Activated naive CD4-positive, alpha-beta T cell treated with anti-CD3 and anti-CD28 coated beads, Interleukin-2, amount 50 U/mL, for 16 hours (primary cell): ENCODE measurements around the gene TRAF3IP3.

ENCODE experiments used
- DNase-seq: peaks from one replicate; pipeline ENCODE4 v3.0.0-alpha.2; 2020

Gene TRAF3IP3

DNA sequence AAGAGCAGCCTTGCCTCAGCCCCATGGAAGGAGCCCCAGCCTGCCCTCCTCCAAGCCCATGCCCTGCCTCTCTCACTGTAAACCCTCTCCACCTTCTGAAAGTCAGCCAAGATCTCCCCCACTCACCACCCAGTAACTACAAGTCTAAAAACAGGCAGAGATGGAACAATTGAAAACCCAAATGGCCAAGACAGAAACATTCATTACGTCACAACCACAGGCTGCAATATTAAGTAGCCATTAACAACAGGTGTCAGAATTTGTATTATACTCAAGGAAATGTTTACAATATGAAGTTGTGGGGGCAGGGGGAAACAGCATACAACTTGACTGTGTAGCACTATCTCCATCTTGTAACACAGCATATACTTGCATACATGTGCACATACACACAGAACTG, 47.7 kb downstream of the TRAF3IP3 start:
- no peak for DNase-seq

DNA sequence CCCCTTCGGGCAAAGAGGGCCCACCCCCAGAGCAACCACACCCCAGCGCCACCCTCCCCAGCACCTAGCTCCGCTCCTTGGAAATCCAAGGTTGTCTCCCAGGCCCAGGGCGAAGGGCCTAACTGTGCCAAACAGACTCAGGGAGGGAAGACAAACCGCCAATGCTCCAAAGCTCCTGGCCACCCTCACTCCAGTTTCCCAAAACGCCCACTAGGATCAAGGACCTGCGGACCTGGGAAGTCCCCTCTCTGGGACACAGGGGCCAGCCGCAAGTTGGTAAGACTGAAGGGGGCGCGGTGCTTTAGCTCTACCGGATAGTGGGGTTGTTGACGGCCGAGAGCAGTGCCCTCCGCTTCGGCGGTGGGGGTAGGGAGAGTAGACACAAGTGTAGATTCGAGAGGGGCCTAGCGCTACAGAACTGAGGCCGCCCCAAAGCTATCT, 49.5 kb downstream of the TRAF3IP3 start:
- DNase-seq: no peak

DNA sequence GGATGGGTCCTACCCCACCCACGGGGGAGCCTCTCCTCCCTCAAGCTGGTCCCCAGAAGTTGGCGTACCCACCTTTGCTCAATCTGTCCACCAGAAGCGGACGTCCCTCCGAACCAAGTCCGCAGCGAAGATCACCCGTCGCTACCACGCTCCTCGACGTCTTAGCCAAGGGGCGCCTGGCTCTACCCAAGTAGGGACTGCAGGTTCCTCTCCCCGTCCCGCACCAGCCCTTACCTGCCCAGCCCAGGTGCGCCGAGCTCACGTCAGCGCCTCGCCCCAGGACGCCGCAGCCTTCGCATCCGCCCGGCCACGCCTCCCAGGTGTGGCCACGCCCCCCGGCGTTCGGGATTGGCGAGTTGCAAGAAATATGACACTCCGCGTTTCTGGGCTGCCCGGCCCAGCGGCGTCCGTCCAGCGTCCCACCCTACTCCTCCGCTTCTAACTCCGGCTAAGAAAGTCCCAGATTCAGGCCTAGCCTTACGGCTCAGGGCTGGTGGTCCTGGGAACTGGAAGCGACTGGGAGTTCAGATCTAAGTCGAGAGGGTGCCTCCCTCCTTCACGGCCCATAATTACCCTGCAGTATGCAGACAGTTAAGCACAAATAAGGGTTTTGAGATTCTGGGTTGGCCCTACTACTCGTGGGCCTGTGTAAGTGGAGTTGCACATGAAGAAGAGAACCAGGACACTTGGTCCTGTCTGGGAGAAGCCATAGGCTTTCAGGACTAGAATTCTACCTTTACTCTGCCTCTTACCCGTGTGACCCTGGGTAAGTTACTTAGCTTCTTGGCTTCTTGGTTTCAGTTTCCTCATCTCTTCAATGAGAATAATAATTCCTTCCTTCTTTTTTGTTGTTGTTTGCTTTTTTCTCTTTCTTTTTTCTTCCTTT, 50.3 kb downstream of the TRAF3IP3 start, which contains the start of gene IRF6:
Gene IRF6, minus strand, starts transcription at position 268 of the 886 bp plus-strand sequence. CDS start 4,729 bp downstream, outside the sequence.
- DNase-seq: peak; percentile 67

DNA sequence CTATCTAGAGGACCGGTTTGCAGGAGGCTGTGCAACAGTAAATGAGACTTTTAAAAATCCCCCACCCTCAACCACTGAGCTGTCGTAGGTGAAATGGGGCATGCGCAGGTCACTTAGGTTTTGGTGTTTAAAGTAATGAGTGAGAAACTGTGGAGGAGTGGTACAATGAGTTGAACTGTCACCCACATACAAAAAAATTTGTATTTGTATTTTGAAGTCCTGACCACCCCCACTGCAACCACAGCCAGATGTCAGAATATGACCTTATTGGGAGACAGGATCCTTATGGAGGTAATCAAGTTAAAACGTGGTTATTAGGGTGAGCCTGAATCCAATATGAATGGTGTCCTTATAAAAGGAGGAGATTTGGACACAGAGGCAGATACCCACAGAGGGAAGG, 51.7 kb downstream of the TRAF3IP3 start:
- no peak for DNase-seq

DNA sequence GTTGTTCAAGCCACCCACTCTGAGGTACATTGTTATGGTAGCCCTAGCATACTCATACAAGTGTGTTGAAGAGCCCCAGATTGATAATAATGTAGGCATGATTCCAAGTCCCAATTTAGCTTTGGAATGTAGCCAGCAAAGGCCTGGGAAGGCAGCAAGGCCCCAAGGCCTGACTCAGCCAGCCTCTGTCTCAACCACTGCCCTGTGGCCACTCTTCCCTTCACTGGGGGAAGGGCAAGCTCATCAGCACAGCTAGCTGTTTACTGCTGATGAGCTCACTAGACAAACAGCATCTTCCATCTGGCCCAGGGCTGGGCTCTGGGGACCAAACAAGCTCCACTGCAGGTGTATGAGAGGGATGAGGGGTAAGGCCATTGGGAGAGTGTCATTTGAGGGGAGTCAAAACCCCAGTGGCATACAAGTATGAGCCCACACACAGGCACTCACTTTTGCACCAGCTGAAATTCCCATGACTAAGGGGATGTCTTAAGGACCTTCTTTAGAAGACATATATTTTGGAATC, 52.3 kb downstream of the TRAF3IP3 start:
- no peak for DNase-seq

DNA sequence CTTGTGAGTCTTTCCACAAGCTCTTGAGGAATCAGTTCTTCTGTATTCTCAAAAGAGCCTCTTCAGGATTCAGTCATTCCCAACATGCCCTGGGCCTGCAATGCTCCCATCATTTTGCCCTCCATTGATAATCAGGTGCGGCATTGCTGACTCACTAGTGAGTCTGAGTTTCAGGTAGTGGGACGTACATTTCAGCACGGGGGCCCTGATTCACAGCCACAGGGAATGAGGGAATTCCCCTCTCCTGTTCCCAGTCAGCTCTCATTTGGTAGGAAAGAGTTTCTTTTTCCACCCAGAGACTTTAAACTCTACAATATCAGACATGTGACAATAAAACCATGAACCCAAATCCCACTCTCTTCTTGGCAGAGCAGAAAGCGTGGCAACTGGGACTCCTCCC, 53.8 kb downstream of the TRAF3IP3 start:
- DNase-seq: no peak

DNA sequence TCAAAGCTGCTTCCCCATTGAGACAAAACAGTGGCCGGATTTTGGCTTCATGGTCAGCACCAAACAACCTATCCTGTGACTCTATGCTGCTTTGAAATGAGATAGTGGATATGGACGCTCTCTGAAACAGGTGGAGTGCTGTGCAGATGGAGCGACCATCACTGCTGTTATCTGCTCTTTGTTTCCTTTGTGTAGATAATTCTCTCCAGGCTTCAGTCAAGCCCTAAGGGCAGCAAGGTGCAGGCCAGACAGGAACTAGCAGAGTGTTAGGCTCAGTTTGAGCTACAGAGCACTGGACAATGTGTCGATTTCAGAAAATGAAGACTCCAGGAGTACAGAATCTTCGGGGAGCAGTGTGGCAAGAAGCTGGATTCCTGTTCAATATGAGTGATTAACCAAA, 54.9 kb downstream of the TRAF3IP3 start:
- no peak for DNase-seq

DNA sequence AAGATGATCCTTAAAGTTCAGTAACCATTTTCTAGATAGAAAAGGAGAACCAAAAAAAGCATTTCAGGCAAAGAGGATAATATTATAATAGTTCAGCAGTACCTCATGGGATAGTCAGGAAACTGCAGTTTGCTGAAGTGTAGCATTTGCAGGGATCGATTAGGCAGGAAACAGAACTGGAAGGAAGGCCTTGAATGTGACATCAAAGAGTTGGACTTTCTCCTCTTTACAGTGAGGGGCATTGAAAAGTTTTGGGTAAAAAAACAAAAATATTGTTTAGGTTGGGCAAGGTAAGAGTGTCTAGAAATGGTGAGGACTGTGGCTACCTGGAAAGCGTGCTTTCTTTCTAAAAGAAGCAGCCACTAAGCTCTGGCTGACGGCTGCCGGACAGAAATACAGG, 58.0 kb downstream of the TRAF3IP3 start:
- DNase-seq: no peak

DNA sequence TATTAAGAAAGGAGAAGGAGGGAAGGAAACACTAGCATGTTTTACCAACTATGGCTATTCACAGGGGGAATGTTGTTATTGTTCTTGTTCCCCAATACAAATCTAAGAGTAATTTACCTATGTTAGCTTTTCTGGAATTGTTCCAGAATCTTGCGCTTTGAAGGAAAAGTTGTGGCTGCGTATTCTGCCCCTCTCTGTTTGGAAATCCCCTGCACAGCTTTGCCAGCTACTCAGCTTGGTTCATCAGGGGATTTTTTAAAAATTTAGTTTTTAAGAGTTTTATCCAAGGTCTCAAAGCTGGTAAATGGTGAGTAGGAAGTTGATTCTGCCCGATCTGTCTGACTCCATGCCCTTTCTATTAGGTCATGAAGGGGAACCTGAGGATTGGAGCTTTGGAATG, 59.6 kb downstream of the TRAF3IP3 start:
- no peak for DNase-seq

DNA sequence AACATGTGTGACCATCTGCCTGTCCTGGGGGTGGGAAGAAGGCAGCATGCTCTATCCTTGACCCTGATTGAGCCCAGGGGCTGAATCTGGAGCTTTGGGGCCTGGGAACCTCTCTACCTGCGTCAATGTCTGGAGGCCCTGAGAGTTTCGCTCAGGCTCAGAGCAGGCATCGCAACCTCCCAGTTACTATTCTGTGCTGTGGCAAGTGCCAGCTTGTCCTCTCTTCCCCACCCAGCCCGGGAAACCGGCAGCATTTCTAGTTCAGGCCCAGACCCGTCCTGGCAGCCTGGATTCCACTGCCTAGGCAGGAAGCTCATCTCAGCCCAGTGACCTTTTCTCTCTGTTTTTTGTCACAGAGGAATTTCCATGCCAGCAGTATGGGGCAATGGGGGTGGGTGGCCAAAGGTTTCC, 60.1 kb downstream of the TRAF3IP3 start:
- no peak for DNase-seq

DNA sequence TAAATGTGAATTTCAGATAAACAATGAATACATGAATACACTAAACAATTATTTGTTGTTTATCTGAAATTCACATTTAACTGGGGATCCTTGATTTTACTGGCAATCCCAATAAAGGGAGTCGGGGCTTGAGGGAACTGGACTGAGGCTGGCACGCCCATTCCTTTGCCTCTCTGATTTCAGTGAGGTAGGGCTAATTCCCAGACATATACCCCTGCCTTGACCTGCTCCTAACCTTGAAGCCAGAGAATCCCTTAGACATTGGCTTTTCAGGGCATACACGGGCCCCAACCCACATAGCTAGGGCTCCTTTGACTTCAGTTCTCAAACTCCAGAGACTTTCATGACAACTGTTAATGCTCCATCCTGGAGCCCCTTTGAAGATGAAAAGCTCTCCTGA, 61.1 kb downstream of the TRAF3IP3 start:
- no peak for DNase-seq

DNA sequence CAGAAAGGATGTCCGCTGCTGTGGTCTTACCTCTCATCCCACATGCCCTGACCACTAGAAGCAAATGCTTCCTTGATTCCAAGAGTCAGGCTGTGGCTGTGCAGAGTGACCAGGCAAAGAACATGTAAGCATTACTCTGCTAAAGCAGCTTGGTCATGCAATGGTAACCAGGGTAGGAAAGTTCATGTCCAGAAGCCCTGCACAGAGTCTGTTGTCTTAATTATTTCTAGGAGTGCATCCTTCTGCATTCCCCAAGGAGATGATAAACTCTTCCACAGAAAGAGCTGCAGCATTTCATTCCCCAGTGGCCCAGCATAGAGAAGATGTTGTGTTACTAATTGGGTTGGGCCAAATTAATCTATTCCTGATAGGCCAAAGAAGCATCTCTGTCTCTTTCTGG, 61.8 kb downstream of the TRAF3IP3 start:
- no peak for DNase-seq

DNA sequence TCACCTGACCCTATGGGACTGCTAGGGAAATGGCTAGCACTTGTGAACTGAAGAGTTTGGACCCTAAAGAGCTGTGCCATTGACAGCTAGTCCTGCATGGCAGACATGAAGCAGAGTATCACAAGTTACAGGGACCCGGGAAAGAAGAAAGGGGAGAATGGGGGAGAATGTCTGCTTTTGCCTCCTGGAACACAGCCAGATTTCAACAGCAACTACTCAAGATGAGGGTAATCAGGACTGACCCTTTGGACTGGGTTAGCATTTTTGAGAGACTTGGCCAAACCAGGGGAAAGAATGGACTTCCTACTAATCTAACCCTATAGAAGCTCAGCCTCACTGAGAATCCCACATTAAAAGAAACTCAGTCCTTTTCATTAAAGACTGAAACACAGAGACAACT, 63.2 kb downstream of the TRAF3IP3 start:
- DNase-seq: no peak

DNA sequence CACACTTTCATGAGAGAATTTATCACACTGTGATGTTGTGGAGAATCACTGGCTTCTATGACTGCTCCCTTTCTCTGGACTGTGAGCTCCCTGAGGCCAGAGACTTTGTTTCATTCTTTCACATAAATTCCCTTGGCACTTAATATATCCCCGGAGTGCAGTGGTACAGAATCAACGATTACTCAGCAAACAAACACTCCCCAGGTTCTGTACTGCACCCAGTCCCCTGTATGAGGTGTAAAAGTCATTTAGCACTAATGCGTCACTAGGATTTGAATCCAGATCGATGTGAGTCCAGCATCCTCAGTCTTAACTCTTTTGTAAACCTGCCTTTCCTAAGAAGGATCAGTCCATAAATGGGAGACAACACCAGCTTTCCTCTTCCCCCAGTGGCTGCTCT, 65.1 kb downstream of the TRAF3IP3 start:
- no peak for DNase-seq

DNA sequence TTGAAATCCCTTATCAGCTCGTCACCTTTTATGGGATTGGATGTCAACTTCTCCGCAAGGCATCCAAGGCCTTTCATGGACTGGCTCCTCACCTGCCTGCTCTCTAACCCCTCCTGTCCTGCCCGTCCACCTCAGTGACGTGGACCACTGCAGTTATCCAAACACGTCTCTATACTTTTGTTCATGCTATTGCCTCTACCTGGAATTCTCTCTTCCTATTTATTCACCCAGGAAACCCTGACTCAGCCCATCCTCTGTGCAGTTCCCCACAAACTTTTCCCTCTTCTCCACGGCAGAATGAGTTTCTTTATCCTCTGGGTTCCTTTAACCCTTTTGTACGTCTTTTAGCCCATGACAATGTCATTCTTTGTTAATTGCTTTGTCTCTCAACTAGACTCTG, 66.9 kb downstream of the TRAF3IP3 start:
- no peak for DNase-seq

DNA sequence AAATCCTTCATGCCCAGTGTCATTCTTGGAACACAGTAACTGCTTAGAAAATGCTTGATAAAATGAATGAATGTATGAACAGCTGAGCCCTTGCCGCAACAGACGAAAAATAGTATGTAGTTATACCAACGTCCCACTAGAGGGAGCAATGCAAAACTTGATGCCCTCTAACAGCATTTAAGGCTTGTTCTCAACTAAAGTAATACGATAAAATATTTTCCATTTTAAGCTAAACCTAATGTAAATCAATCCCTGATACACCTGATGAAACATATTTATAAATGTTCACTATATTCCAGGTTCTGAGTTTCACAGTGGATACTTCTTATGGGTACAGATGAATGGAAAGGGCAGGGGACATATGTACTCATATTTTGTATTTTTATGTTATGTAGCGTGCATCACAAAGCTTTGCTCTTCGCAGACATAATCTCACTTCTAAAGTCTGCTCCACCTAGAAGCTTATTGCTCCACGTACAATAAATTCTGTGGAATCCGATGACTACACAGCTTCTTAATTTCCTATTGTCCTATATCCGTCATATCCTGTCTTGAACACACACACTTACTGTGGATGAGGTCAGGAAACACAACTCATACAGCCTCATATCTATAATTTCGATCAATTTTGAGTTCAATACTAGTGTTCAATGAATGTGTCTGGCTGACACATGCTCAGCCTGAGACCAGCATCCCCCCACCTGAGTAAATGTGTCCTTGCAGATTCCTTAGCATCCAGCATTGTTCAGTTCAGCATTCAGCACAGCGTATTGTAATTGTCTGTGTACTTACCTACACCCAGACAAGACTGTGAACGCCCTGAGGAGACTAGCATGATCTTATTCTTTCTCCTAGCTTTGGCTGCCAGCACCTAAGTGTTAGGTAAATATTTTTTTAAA, 67.5 kb downstream of the TRAF3IP3 start:
- no peak for DNase-seq

DNA sequence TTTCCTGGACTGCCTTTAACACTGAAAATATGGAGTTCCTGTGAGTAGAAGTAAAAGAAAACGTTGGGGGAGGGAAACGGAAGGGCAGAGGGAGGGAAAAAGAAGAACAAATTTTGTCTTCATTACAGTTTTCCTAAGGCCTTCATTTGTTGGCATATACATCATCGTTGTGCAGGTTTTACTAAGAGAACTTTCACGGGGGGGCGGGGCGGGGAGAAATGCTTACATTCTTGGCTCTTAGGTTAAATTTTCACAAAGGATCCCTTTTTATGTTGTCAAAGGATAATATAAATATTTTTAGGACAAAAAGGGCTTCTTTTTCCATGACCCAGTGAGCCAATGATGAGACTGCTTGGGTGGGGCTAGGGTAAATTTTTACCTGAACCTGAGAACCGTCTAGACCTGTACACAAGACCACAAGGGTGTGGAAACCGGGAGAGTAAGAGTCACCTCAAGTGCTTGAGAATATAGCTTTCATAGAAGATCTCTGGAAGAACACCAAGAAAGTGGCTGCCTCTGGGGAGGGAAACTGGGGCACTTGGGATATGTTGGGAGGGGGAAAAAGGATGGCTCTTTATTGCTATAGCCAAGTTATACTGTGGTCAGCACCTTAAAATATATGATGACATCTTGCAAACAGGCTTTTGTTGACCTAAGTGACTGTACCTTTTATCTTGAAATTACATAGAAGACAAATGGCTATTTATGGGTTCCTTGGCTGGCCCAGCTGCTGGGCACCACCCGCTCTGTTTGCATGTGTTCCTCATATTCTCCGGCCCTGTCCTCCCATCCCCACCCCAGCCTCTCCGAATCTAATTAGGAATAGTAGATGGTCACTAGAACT, 70.0 kb downstream of the TRAF3IP3 start:
- no peak for DNase-seq

DNA sequence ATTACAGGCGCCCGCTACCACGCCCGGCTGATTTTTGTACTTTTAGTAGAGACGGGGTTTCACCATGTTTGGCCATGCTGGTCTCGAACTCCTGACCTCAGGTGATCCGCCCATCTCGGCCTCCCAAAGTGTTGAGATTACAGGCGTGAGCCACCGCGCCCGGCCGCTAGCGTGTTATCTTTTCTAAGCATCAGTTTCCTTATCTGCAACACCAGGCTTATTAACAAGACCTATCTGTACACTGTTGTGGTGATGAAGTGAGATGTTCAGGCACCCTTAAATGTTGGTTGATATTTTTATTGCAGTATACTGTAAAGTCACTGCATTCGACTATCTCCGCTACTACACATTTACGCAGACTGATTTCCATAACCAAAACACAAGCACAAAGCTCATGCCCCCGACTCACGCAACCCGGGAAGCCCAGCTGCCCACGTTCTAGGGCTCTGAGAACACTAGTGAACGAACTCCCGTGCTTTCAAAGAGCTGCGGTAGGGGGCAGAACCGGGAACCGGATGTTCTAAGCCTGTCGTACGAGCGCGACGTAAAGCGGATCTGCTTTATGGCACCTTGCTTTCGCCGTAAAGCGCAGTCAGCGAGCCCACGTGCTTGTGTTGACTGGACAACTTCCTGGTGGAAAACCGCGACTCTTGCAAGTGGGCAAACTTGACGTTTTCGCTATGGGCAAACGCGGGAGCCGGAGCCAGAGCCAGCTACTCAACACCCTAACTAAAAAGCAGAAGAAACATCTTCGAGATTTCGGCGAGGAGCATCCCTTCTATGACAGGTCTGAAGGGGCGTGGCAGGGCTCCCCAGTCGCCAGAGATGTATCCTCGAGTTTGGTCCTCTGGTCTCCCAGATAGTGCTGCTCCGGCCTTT, 71.8 kb downstream of the TRAF3IP3 start, which contains the start of gene UTP25:
Gene UTP25, plus strand, starts transcription at position 589 of the 879 bp plus-strand sequence. Its CDS starts 92 bp downstream, at position 681.
- peak; percentile 92 for DNase-seq

DNA sequence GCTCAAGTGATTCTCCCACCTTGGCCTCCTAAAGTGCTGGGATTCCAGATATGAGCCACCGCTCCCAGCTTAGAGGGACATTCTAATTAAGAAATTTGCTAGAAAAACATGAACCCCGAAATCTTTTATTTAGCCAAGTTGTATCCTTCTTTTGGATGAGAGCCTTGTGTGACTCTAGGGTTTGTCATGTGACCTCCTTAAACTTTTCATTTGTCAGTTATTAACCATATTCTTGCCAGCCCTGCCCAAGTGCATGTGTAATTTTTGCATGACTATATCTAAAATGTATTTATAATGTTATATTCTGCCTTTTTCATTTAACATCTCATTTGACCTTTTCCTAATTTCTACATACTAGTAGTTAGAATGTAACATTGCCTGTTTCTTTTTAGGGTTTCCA, 73.9 kb downstream of the TRAF3IP3 start:
- no peak for DNase-seq

DNA sequence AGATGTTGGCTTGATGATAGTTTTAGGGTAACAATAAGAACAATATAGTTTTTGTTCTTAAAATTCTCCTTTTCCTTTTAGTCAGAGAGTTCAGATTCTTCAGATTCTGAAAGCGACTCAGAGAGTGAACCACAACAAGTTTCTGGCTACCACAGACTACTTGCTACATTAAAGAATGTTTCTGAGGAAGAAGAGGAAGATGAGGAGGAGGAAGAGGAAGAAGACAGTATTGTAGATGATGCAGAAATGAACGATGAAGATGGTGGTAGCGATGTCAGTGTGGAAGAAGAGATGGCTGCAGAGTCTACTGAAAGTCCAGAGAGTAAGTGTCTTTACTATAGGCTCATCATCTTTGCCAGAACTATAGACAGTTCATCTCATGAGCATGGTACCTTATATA, 74.9 kb downstream of the TRAF3IP3 start:
- DNase-seq: no peak

DNA sequence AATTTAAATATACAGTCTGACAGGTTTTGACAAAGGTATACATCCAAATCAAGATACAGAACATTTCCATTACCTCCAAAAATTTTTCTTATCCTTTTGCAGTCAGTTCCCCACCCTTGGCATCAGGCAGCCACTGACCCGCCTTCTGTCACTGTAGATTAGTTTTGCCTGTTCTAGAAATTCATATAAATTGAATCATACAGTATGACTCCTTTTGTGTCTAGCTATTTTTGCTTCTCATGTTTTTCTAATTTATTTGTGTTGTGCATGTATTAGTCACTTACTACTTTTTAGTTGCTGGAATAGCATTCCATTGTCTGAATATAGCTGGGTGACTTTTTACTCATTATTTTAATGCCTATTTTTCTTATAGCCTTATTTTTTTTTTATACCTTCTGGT, 75.8 kb downstream of the TRAF3IP3 start:
- DNase-seq: no peak
